A549 (cell line): ENCODE results near the gene F8. TPM values are rescaled to one million over a fixed set of nuclear protein-coding genes. Genes with fewer than 3 reads are reported as not detected.
"Not testable (repeated sequence)": the region's sequence is repeated elsewhere in the genome, so short reads cannot be mapped to it uniquely, and the experiment has no call there.

Experiments
- ATAC-seq, 2 experiments: fragments of 200-7000 bp in 1 of 2; fragments of >200 bp in 1 of 2; cut with Nextera tagmentation in 1 of 2; cut with Tn5 transposase in 1 of 2; 3 replicates each; pipeline versions ENCODE4 v1.8.0 to v1.9.1; 2018 to 2020; ENCODE audit warnings: mild to moderate bottlenecking in 1 of 2, moderate library complexity in 1 of 2
- CTCF ChIA-PET: fragments of 300-600 bp; sonication (Branson Sonifier 250); formaldehyde crosslinking; extraction: SDS; loops from one replicate; lab custom pipeline; 2021; ENCODE audit warnings: antibody characterized with exemption, inconsistent platforms; lab: Yijun Ruan, JAX
- POLR2A ChIA-PET: fragments of 350-600 bp; formaldehyde crosslinking; extraction: SDS; loops from one replicate; lab custom pipeline; 2021; ENCODE audit warnings: antibody characterized with exemption, inconsistent platforms; lab: Yijun Ruan, JAX
- DNase-seq, 2 experiments: peaks; one replicate each; pipeline versions ENCODE4 v3.0.0 to v3.0.0-alpha.2; 2011 to 2016; ENCODE audit warnings: low read depth in 1 of 2, low spot score in 1 of 2
- FAIRE-seq: peaks from 2 replicates; lab custom pipeline; 2011; peaks lifted over from hg19 to GRCh38; lab: Jason Lieb, UNC
- H3K27ac ChIP-seq, 2 experiments: fragments of >200 bp; sonication (Bioruptor Twin); formaldehyde crosslinking; 3 replicates each; pipeline ENCODE4 v1.5.1; 2016 to 2017
- H3K4me1 ChIP-seq: fragments of >200 bp; sonication (Bioruptor Twin); formaldehyde crosslinking; 3 replicates; pipeline ENCODE4 v1.6.1; 2016
- H3K4me2 ChIP-seq: fragments of >200 bp; sonication (Bioruptor Twin); formaldehyde crosslinking; 3 replicates; pipeline ENCODE4 v1.6.1; 2016
- H3K4me3 ChIP-seq: fragments of >200 bp; sonication (Bioruptor Twin); formaldehyde crosslinking; 3 replicates; pipeline ENCODE4 v1.5.1; 2016
- H3K9me3 ChIP-seq: fragments of >200 bp; sonication (Bioruptor Twin); formaldehyde crosslinking; 3 replicates; pipeline ENCODE4 v1.6.1; 2016
- CEBPB ChIP-seq, 2 experiments: fragments of >200 bp in 1 of 2; sonication (Bioruptor Twin) in 1 of 2; formaldehyde crosslinking in 1 of 2; IDR thresholded peaks; 2 replicates each; pipeline ENCODE4 v1.6.1; 2012 to 2016
- CHD2 ChIP-seq: fragments of 150-350 bp; IDR thresholded peaks from 2 replicates; pipeline ENCODE4 v1.6.1; 2014; ENCODE audit warnings: low read length; ENCODE audit not compliant: partially characterized antibody
- CHD4 ChIP-seq: fragments of 200-600 bp; sonication (generic); IDR thresholded peaks from 2 replicates; pipeline ENCODE4 v1.6.1; 2016; ENCODE audit warnings: antibody characterized with exemption, mild to moderate bottlenecking, borderline replicate concordance
- EHF ChIP-seq: fragments of 250-450 bp; sonication (Bioruptor Pico); IDR thresholded peaks from 2 replicates; pipeline ENCODE4 v1.5.0; 2020; ENCODE audit warnings: mild to moderate bottlenecking
- EHMT2 ChIP-seq: fragments of 200-600 bp; sonication (generic); IDR thresholded peaks from 2 replicates; pipeline ENCODE4 v1.6.1; 2016; ENCODE audit warnings: antibody characterized with exemption, low read depth, mild to moderate bottlenecking, moderate library complexity
- ESRRA ChIP-seq: fragments of 150-350 bp; IDR thresholded peaks from 2 replicates; pipeline ENCODE4 v1.6.1; 2014; ENCODE audit warnings: mild to moderate bottlenecking, low read length, borderline replicate concordance
- GATA3 ChIP-seq: IDR thresholded peaks from 2 replicates; pipeline ENCODE4 v1.6.1; 2012; ENCODE audit warnings: borderline replicate concordance
- MYC ChIP-seq: IDR thresholded peaks from 2 replicates; pipeline ENCODE4 v1.6.1; 2012; ENCODE audit warnings: mild to moderate bottlenecking, inconsistent platforms, low read length, improper control_type of control experiment, borderline replicate concordance
- NFE2L2 ChIP-seq: fragments of 150-350 bp; conservative IDR thresholded peaks from 2 replicates; pipeline ENCODE4 v1.6.1; 2014; ENCODE audit warnings: low read length
- PHF8 ChIP-seq: fragments of 200-600 bp; sonication (generic); IDR thresholded peaks from 2 replicates; pipeline ENCODE4 v1.6.1; 2016; ENCODE audit warnings: low read depth, mild to moderate bottlenecking, antibody characterized with exemption, moderate library complexity, borderline replicate concordance
- RAD21 ChIP-seq, 2 experiments: fragments of >200 bp in 1 of 2; sonication (Bioruptor Twin) in 1 of 2; formaldehyde crosslinking in 1 of 2; IDR thresholded peaks in 1 of 2; conservative IDR thresholded peaks in 1 of 2; 2 replicates in 1 of 2; 3 replicates in 1 of 2; pipeline ENCODE4 v1.6.1; 2012 to 2018; ENCODE audit warnings: inconsistent platforms in 1 of 2
- TFCP2L1 ChIP-seq: fragments of 250-450 bp; sonication (Bioruptor Pico); IDR thresholded peaks from 2 replicates; pipeline ENCODE4 v1.5.0; 2021; ENCODE audit warnings: mild to moderate bottlenecking
- TP53 ChIP-seq: fragments of 250-450 bp; sonication (Bioruptor Pico); IDR thresholded peaks from 2 replicates; pipeline ENCODE4 v1.5.0; 2021; ENCODE audit warnings: mild to moderate bottlenecking, moderate library complexity
- WGBS: methylation state at CpG from one replicate; pipeline ENCODE4 v1.1.6; 2017; ENCODE audit errors: missing lambda C conversion rate; 5-methylcytosine and 5-hydroxymethylcytosine counted together
- polyA plus RNA-seq, 4 experiments: library from polyadenylated mRNA; depleted of rRNA in 3 of 4; stranded (reverse); fragments of >200 nt; fragmentation: RNase III in 1 of 4; extraction: RNeasy Plus Mini Kit Qiagen cat#74134 plus additional on column Dnase treatment in 1 of 4; gene quantifications; 2 replicates in 3 of 4; 3 replicates in 1 of 4; pipeline ENCODE4 v1.2.3, GENCODE V29; 2011 to 2017
- TF ChIP-seq, protein P1 (sequence below): fragments of >200 bp; sonication (Bioruptor Twin); formaldehyde crosslinking; IDR thresholded peaks from 3 replicates; pipeline ENCODE4 v1.6.1; 2016
- TF ChIP-seq, protein P2 (sequence below): fragments of 150-350 bp; IDR thresholded peaks from 2 replicates; pipeline ENCODE4 v1.6.1; 2014; ENCODE audit warnings: low read depth, mild to moderate bottlenecking, low read length

F8 gene
- polyA plus RNA-seq, 2 of the 4 experiments (the other 2 are of a cell fraction): 4.3 to 6.9 TPM

DNA sequence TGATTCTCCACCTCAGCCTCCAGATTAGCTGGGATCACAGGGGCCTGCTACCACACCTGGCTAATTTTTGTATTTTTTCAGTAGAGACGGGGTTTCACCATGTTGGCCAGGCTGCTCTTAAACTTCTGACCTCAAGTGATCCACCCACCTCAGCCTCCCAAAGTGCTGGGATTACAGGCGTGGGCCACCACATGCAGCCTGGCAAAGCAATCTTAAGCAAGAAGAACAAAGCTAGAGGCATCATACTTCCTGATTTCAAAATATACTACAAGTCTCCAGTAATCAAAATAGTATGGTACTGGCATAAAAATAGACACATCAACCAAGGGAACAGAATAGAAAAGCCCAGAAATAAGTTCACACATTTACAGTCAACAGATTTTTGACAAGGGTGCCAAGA lies 149.2 kb downstream of the F8 start:
- no peak for FAIRE-seq
- CTCF ChIA-PET: no interaction called here
- WGBS: 51% methylated on average over 2 of the region's 2 CpGs

DNA sequence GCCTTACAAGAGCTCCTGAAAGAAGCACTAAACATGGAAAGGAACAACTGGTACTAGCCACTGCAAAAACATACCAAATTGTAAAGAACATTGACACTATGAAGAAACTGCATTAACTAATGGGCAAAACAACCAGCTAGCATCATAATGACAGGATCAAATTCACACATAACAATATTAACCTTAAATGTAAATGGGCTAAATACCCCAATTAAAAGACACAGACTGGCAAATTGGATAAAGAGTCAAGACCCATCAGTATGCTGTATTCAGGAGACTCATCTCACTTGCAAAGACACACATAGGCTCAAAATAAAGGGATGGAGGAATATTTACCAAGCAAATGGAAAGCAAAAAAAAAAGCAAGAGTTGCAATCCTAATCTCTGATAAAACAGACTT lies 154.0 kb downstream of the F8 start:
- POLR2A ChIA-PET, DNase-seq: not testable (repeated sequence)

More for the DNA sequence above, 149.2 kb downstream of the F8 start:
- H3K4me1 ChIP-seq: peaks cover 6% of the 10 kb centered on the region; the same call in 1 of the 3 replicates
- H3K4me3 ChIP-seq: no peak overlapping the region
- H3K4me2 ChIP-seq: no peak overlapping the region
- POLR2A ChIA-PET: no interaction called here
- no peaks in the 10 kb centered on the region; the same call in 2 of the 3 replicates for H3K9me3 ChIP-seq
- TF ChIP-seq EHMT2: no peak
- TF ChIP-seq NFE2L2: no peak
- no peak for TF ChIP-seq PHF8
- no peak for TF ChIP-seq GATA3
- TF ChIP-seq CHD4: no peak
- TF ChIP-seq TFCP2L1 (CRISPR knock-in tag): no peak
- no peak for TF ChIP-seq RAD21 (conservative IDR thresholded peaks at IDR 0.05 in 1 of 2, IDR thresholded peaks at IDR 0.05 in 1 of 2)
- no peak for TF ChIP-seq CHD2
- no peak for TF ChIP-seq CEBPB (IDR thresholded peaks at IDR 0.05)
- no peak for DNase-seq
- no peak for ATAC-seq
- no peak overlapping the region for H3K27ac ChIP-seq

DNA sequence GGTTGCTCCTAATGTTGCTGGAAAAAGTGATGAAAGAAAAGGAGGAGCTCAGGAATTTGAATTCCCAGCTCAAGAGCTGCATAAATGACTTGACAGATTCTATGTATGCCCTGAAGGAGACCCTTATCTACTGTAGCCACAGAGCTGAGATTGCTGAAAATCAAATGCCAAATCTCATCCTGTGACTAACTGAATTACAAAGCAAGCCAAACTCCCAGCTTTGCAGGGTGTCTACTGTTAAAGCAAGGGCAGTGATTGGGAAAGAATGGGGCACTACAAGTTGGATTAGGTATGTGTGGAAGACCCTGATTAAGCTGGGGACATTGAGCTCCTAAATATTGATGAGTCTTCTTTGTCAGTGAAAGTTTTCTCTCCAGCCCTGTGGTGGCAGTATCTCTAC lies 167.3 kb downstream of the F8 start:
- DNase-seq (no peak), ATAC-seq (no peak), FAIRE-seq (peak; percentile 43)
- H3K4me2 ChIP-seq: no peak overlapping the region
- H3K4me3 ChIP-seq: no peak overlapping the region
- no peaks in the 10 kb centered on the region for H3K9me3 ChIP-seq
- H3K27ac ChIP-seq: no peak overlapping the region
- POLR2A ChIA-PET: no interaction called here
- no peaks in the 10 kb centered on the region for H3K4me1 ChIP-seq
- no peak for TF ChIP-seq TP53 (CRISPR knock-in tag)
- TF ChIP-seq, all 56 proteins: peak for 0
- CTCF ChIA-PET: no interaction called here

More for the DNA sequence above, 154.0 kb downstream of the F8 start:
- H3K9me3 ChIP-seq, FAIRE-seq, H3K4me1 ChIP-seq, CTCF ChIA-PET, ATAC-seq, H3K4me2 ChIP-seq, H3K27ac ChIP-seq, H3K4me3 ChIP-seq: not testable (repeated sequence)

DNA sequence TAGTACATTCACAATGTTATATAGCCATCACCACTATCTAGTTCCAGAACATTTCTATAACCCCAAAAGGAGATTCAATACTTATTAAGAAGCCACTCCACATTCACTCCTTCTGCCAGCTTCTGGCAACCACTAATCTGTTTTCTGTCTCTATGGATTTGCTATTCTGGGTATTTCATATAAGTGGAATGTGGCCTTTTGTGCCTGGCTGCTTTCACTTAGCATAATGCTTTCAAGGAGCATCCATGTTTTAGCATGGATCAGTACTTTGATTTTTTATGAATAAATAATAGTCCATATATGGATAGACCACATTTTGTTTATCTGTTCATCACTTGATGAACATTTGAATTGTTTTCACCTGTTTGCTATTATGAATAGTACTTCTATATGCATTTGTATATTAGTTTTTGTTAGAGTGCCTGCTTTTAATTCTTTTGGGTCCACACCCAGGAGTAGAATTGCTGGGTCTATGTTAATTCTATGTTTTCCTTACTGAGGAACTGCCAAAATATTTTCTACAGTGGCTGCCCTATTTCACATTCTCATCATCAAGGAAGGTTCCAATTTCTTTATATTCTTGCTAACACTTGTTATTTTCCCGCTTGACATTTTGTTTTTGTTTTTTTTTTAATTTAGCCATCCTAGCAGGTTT lies 171.4 kb downstream of the F8 start:
- H3K27ac ChIP-seq: no peak overlapping the region
- TF ChIP-seq EHF (CRISPR knock-in tag): no peak
- TF ChIP-seq, protein P1, sequence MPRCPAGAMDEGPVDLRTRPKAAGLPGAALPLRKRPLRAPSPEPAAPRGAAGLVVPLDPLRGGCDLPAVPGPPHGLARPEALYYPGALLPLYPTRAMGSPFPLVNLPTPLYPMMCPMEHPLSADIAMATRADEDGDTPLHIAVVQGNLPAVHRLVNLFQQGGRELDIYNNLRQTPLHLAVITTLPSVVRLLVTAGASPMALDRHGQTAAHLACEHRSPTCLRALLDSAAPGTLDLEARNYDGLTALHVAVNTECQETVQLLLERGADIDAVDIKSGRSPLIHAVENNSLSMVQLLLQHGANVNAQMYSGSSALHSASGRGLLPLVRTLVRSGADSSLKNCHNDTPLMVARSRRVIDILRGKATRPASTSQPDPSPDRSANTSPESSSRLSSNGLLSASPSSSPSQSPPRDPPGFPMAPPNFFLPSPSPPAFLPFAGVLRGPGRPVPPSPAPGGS: no peak
- TF ChIP-seq MYC: no peak
- no peak for TF ChIP-seq ESRRA
- TF ChIP-seq, protein P2, sequence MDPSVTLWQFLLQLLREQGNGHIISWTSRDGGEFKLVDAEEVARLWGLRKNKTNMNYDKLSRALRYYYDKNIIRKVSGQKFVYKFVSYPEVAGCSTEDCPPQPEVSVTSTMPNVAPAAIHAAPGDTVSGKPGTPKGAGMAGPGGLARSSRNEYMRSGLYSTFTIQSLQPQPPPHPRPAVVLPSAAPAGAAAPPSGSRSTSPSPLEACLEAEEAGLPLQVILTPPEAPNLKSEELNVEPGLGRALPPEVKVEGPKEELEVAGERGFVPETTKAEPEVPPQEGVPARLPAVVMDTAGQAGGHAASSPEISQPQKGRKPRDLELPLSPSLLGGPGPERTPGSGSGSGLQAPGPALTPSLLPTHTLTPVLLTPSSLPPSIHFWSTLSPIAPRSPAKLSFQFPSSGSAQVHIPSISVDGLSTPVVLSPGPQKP: no peak
- no peak for ATAC-seq
- no peaks in the 10 kb centered on the region for H3K9me3 ChIP-seq
- WGBS: 77% methylated on average over 1 of the region's 1 CpG
- CTCF ChIA-PET: no interaction called here
- no peak for FAIRE-seq
- no peak overlapping the region for H3K4me2 ChIP-seq
- H3K4me1 ChIP-seq: no peaks in the 10 kb centered on the region
- no peak for DNase-seq
- POLR2A ChIA-PET: no interaction called here
- no peak overlapping the region for H3K4me3 ChIP-seq
